Effector CD4-positive, alpha-beta T cell (primary cell): ENCODE measurements around the gene GAL3ST2.

ENCODE experiments used
- DNase-seq: peaks from one replicate; pipeline ENCODE4 v3.0.0-alpha.2; 2020

GAL3ST2 gene

GRCh38 chr2:241848761-241849615 lies 72.4 kb downstream of the GAL3ST2 start:
- DNase-seq = no peak

GRCh38 chr2:241849616-241850543 lies 73.3 kb downstream of the GAL3ST2 start:
- no peak for DNase-seq

- DNase-seq = no peak
Measured at GRCh38 chr2:241850544-241851324, 74.1 kb downstream of the GAL3ST2 start.

- DNase-seq = no peak
Measured at GRCh38 chr2:241851325-241852115, 74.9 kb downstream of the GAL3ST2 start.

- DNase-seq = no peak
Measured at GRCh38 chr2:241852116-241852980, 75.7 kb downstream of the GAL3ST2 start.

- DNase-seq = no peak
Measured at GRCh38 chr2:241852981-241853631, 76.5 kb downstream of the GAL3ST2 start.
